GM18951 (cell line): ENCODE data around the gene CENPQ.

Experiments
- POLR2A ChIP-seq: IDR thresholded peaks from 4 replicates; pipeline ENCODE4 v1.6.1; 2011; ENCODE audit warnings: mild to moderate bottlenecking; ENCODE audit not compliant: insufficient read length, insufficient read depth; ENCODE audit errors: extremely low read depth
- in situ Hi-C: fragments of 300-500 bp; cut with MboI; formaldehyde crosslinking; loops from one replicate; pipeline ENCODE4 v1.12.0; 2022; ENCODE audit warnings: low sequenced_read_pairs, mixed read lengths, inconsistent platforms; ENCODE audit not compliant: unreplicated experiment

CENPQ gene

GRCh38 chr6:49540614-49541013 lies 77.4 kb downstream of the CENPQ start:
- in situ Hi-C loops: no loop called here
- no peak for TF ChIP-seq POLR2A

DNA sequence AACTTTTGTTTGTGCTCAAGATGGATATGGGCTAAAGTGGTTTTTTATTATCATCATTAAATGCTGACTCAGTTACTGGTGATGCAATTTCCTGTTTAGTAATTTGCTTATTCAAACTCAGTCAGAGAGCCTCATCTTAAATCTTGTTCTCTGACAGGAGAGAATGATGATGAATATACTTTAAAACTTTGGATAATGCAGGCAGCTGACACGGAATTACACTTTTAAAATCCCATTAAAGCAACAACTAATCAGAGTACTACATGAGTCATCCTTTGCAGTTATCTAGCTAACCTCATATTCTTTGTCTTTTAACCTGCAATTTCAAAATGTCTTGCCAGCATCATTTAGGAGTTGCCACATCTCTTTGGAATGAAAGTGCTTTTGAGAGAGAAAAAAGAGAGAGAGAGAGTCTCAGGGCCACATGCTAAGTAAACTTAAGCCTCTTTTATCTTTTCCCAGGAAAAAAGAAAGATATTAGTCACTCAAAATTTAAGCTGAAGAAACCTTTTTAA lies 78.1 kb downstream of the CENPQ start:
- in situ Hi-C loops: no loop called here
- TF ChIP-seq POLR2A: no peak

- TF ChIP-seq POLR2A: no peak
- in situ Hi-C loops: no loop called here
These were observed 78.8 kb downstream of the CENPQ start for GRCh38 chr6:49541936-49542335.
